ENCODE results near the gene ATP2B2. TPM values are rescaled to one million over a fixed set of nuclear protein-coding genes. Genes with fewer than 3 reads are reported as not detected.

Gene ATP2B2
- total and polyA plus RNA-seq, 10 of the 15 experiments (the other 5 are each of a cell fraction or from before 2014, with no cell fraction given): 0.04 TPM; not detected in 9

GRCh38 chr3:10299175-10299574 is 206.2 kb downstream of the ATP2B2 start:
- in situ Hi-C loops (cut with MboI) (no loop called here), intact Hi-C loops (cut with micrococcal nuclease; ENCODE audit: unreplicated experiment) (no loop called here)
- Histone ChIP-seq H2AFZ (ENCODE audit: control insufficient read depth, low read depth, low read length) (no peak overlapping the region), H3K9ac (ENCODE audit: control insufficient read depth, insufficient read depth, low read length) (no peak overlapping the region), H3K27me3 (replicated peaks in 1 of 2; ENCODE audit: control insufficient read depth in 2 of 2, insufficient read depth in 2 of 2, low read length in 1 of 2) (no peaks in the 10 kb centered on the region), H3K36me3 (ENCODE audit: control insufficient read depth in 2 of 2, insufficient read depth in 2 of 2, low read length in 1 of 2) (peaks cover 15 to 32% of the 10 kb centered on the region in 2 experiments), H3K27ac (ENCODE audit: control insufficient read depth, insufficient read depth) (peak overlapping the region; percentile 58), H3K4me3 (no peak overlapping the region), H3K4me2 (ENCODE audit: control insufficient read depth, insufficient read depth) (no peak overlapping the region), H3K4me1 (ENCODE audit: control insufficient read depth, insufficient read depth, low read length) (peaks cover 9% of the 10 kb centered on the region), H4K20me1 (ENCODE audit: control insufficient read depth, insufficient read depth) (no peaks in the 10 kb centered on the region), H3K79me2 (ENCODE audit: control insufficient read depth, insufficient read depth, low read length) (peaks cover 1% of the 10 kb centered on the region; the same call in 1 of the 2 replicates), H3K9me3 (replicated peaks; ENCODE audit: control insufficient read depth, insufficient read depth, low read length) (no peaks in the 10 kb centered on the region; the same call in 1 of the 3 replicates)
- ChIA-PET POLR2A (interaction anchor here (0.9 to 1.2 kb wide), 2 partner anchors 38 to 455 kb away, joined by 3 to 4 read pairs; partner anchors contain the start of gene RPUSD3), RAD21 (ENCODE audit: unreplicated experiment) (no interaction called here), CTCF (interaction anchor here (0.6 to 1.0 kb wide), 3 partner anchors 18 to 108 kb away, joined by 3 to 4 read pairs (median 3); no protein-coding TSS in a partner anchor), SMC1A (ENCODE audit: uncharacterized antibody, unreplicated experiment) (interaction anchor here (0.7 kb wide), 1 partner anchor 453 kb away, joined by 3 read pairs; no protein-coding TSS in a partner anchor)
- no TSS peak for BruUV-seq (replicated peaks)
- TF ChIP-seq CTCF (IDR thresholded peaks at IDR 0.05 in 2 of 3, conservative IDR thresholded peaks at IDR 0.05 in 1 of 3; ENCODE audit: control insufficient read depth in 2 of 3, extremely low read depth in 1 of 3, insufficient read depth in 1 of 3, low read depth in 3 of 3, low read length in 3 of 3) (peak in 1 of 3 experiments; percentile 18; a peak in 1 of 6 replicates), CUX1 (IDR thresholded peaks at IDR 0.05; ENCODE audit: insufficient replicate concordance, low read depth, low read length) (no peak), CBFB (IDR thresholded peaks at IDR 0.05; ENCODE audit: low read depth) (no peak), FOXM1 (IDR thresholded peaks at IDR 0.05; ENCODE audit: low read depth, low read length) (no peak), SP1 (IDR thresholded peaks at IDR 0.05; ENCODE audit: low read depth, low read length) (no peak), ATF3 (IDR thresholded peaks at IDR 0.05; ENCODE audit: borderline replicate concordance, extremely low read depth, low read depth, low read length) (no peak), YY1 (IDR thresholded peaks at IDR 0.05; ENCODE audit: low read depth, low read length) (0 out of 2 replicates have a peak, but pooled peaks have one; percentile 12), ZBED1 (IDR thresholded peaks at IDR 0.05; ENCODE audit: borderline replicate concordance) (no peak), CBX5 (IDR thresholded peaks at IDR 0.05; ENCODE audit: low read depth) (no peak), TARDBP (IDR thresholded peaks at IDR 0.05; ENCODE audit: borderline replicate concordance) (no peak), RAD21 (IDR thresholded peaks at IDR 0.05; ENCODE audit: insufficient read depth, low read depth, low read length) (peak; percentile 25; the same call in 1 of the 2 replicates), RUNX3 (IDR thresholded peaks at IDR 0.05; ENCODE audit: low read length) (no peak), MYC (IDR thresholded peaks at IDR 0.05; ENCODE audit: insufficient read depth, insufficient read length, insufficient replicate concordance, low read length, severe bottlenecking) (no peak), TCF12 (IDR thresholded peaks at IDR 0.05; ENCODE audit: low read depth, low read length) (no peak)
- DNase-seq (ENCODE audit: low read depth, low spot score) (no peak), FAIRE-seq (no peak), ATAC-seq (no peak)
- WGBS (ENCODE audit: insufficient coverage, insufficient replicate concordance, low lambda C conversion rate, missing lambda C conversion rate): 91% methylated on average over 2 of the region's 2 CpGs
